Esophagus (tissue), 2 donors: Measurements from ENCODE around the gene RPSA. TPM values are rescaled to one million over a fixed set of nuclear protein-coding genes. Genes with fewer than 3 reads are reported as not detected.
A peak's percentile ranks its signal among the peaks of the same experiment; 100 is the strongest.

Experiments
- H3K27ac ChIP-seq, 2 donors: one replicate each; pipeline ENCODE4 v1.5.1; 2013; ENCODE audit warnings: low read depth in 2 of 2, mild to moderate bottlenecking in 2 of 2, inconsistent platforms in 1 of 2, low read length in 1 of 2, moderate library complexity in 1 of 2
- H3K27me3 ChIP-seq, 2 donors: one replicate each; pipeline ENCODE4 v1.6.1; 2013; ENCODE audit warnings: low read length in 2 of 2, control low read depth in 1 of 2, mild to moderate bottlenecking in 1 of 2; ENCODE audit not compliant: insufficient read depth in 2 of 2, control insufficient read depth in 1 of 2
- H3K36me3 ChIP-seq, 2 donors: one replicate each; pipeline ENCODE4 v1.6.1; 2013; ENCODE audit warnings: low read length in 1 of 2; ENCODE audit not compliant: control insufficient read depth in 2 of 2, insufficient read depth in 2 of 2
- H3K4me1 ChIP-seq, 2 donors: one replicate each; pipeline ENCODE4 v1.6.1; 2013; ENCODE audit warnings: low read length in 1 of 2; ENCODE audit not compliant: control insufficient read depth in 2 of 2, insufficient read depth in 2 of 2
- H3K4me3 ChIP-seq, 2 donors: one replicate each; pipeline ENCODE4 v1.5.1; 2013; ENCODE audit warnings: low read length in 2 of 2, mild to moderate bottlenecking in 2 of 2, low read depth in 1 of 2, moderate library complexity in 1 of 2
- H3K9me3 ChIP-seq, 2 donors: one replicate each; pipeline ENCODE4 v1.6.1; 2013; ENCODE audit warnings: mild to moderate bottlenecking in 2 of 2, low read depth in 1 of 2, low read length in 1 of 2, moderate library complexity in 1 of 2; ENCODE audit not compliant: control insufficient read depth in 2 of 2, insufficient read depth in 1 of 2
- WGBS, 2 donors: extraction: QIAGEN DNeasy Blood & Tissue Kit; methylation state at CpG; one replicate each; pipeline ENCODE4 v1.1.7; 2013; 5-methylcytosine and 5-hydroxymethylcytosine counted together
- polyA plus RNA-seq, 2 donors: library from polyadenylated mRNA; stranded (reverse); fragments of 200-250 nt; gene quantifications; one replicate each; pipeline ENCODE4 v1.2.3, GENCODE V29; 2013
- donor health status: healthy with polysubstance abuse.
- donor health status: Bipolar disorder and iron deficiency.

RPSA gene
- polyA plus RNA-seq, 2 donors = 872 to 1,509 TPM

- Histone ChIP-seq H3K36me3 (peaks cover 4 to 13% of the 10 kb centered on the region in 2 donors), H3K27me3 (no peaks in the 10 kb centered on the region), H3K27ac (no peak overlapping the region), H3K4me3 (no peak overlapping the region), H3K4me1 (peaks cover 0 to 4% of the 10 kb centered on the region in 2 donors), H3K9me3 (no peaks in the 10 kb centered on the region)
- 89 to 94% methylated on average over 1 of the region's 1 CpG for WGBS, 2 donors
These were observed 19.0 kb upstream of the RPSA start for GRCh38 chr3:39387411-39387975.

- Histone ChIP-seq H3K9me3 (no peaks in the 10 kb centered on the region), H3K4me3 (no peak overlapping the region), H3K4me1 (peaks cover 0 to 4% of the 10 kb centered on the region in 2 donors), H3K27me3 (no peaks in the 10 kb centered on the region), H3K36me3 (peaks cover 4 to 14% of the 10 kb centered on the region in 2 donors), H3K27ac (no peak overlapping the region)
- 63 to 88% methylated on average over 2 of the region's 2 CpGs for WGBS, 2 donors
These were observed 18.4 kb upstream of the RPSA start for GRCh38 chr3:39388153-39388552.

- Histone ChIP-seq H3K9me3 (no peaks in the 10 kb centered on the region), H3K4me3 (no peak overlapping the region), H3K27me3 (no peaks in the 10 kb centered on the region), H3K27ac (no peak overlapping the region), H3K36me3 (peaks cover 4 to 14% of the 10 kb centered on the region in 2 donors), H3K4me1 (peaks cover 0 to 4% of the 10 kb centered on the region in 2 donors)
- 84 to 87% methylated on average over 2 of the region's 2 CpGs for WGBS, 2 donors
These were observed 17.7 kb upstream of the RPSA start for GRCh38 chr3:39388741-39389248.

- Histone ChIP-seq H3K27ac (no peak overlapping the region), H3K4me1 (peaks cover 0 to 4% of the 10 kb centered on the region in 2 donors), H3K27me3 (no peaks in the 10 kb centered on the region), H3K36me3 (peaks cover 6 to 14% of the 10 kb centered on the region in 2 donors), H3K9me3 (no peaks in the 10 kb centered on the region), H3K4me3 (no peak overlapping the region)
- WGBS, 2 donors = 80 to 82% methylated on average over 4 of the region's 4 CpGs
These were observed 16.3 kb upstream of the RPSA start for GRCh38 chr3:39390181-39390580.

- no peaks in the 10 kb centered on the region for H3K4me1 ChIP-seq
- no peak overlapping the region for H3K4me3 ChIP-seq
- H3K9me3 ChIP-seq = no peaks in the 10 kb centered on the region
- 90 to 94% methylated on average over 3 of the region's 3 CpGs for WGBS, 2 donors
- no peaks in the 10 kb centered on the region for H3K27me3 ChIP-seq
- peaks cover 5 to 8% of the 10 kb centered on the region in 2 donors for H3K36me3 ChIP-seq
- no peak overlapping the region for H3K27ac ChIP-seq
These were observed 9.8 kb upstream of the RPSA start for GRCh38 chr3:39396690-39397089.

GRCh38 chr3:39398700-39399099, 7.8 kb upstream of the RPSA start:
- Histone ChIP-seq H3K9me3 (no peaks in the 10 kb centered on the region), H3K4me3 (no peak overlapping the region), H3K27me3 (no peaks in the 10 kb centered on the region), H3K4me1 (no peaks in the 10 kb centered on the region), H3K27ac (no peak overlapping the region), H3K36me3 (peaks cover 0 to 8% of the 10 kb centered on the region in 2 donors)
- WGBS, 2 donors = 82 to 95% methylated on average over 4 of the region's 4 CpGs

GRCh38 chr3:39401983-39402382, 4.5 kb upstream of the RPSA start:
- Histone ChIP-seq H3K27me3 (no peaks in the 10 kb centered on the region), H3K4me1 (no peaks in the 10 kb centered on the region), H3K36me3 (peaks cover 0 to 4% of the 10 kb centered on the region in 2 donors), H3K9me3 (no peaks in the 10 kb centered on the region), H3K27ac (no peak overlapping the region), H3K4me3 (no peak overlapping the region)
- 52 to 54% methylated on average over 2 of the region's 2 CpGs for WGBS, 2 donors

- 89 to 93% methylated on average over 15 of the region's 15 CpGs for WGBS, 2 donors
These were observed 1.4 kb upstream of the RPSA start for GRCh38 chr3:39404943-39405686.

GRCh38 chr3:39405687-39406367, 693 bp upstream of the RPSA start:
- 68 to 76% methylated on average over 13 of the region's 13 CpGs for WGBS, 2 donors
- Histone ChIP-seq H3K9me3 (no peaks in the 10 kb centered on the region), H3K4me3 (peak overlapping the region; percentile 78 to 97), H3K27ac (peak overlapping the region; percentile 95 to 97), H3K27me3 (no peaks in the 10 kb centered on the region), H3K36me3 (peaks cover 6 to 8% of the 10 kb centered on the region in 2 donors), H3K4me1 (no peaks in the 10 kb centered on the region)

More at GRCh38 chr3:39404943-39405686, 1.4 kb upstream of the RPSA start:
- Histone ChIP-seq H3K4me1 (no peaks in the 10 kb centered on the region), H3K27me3 (no peaks in the 10 kb centered on the region), H3K9me3 (no peaks in the 10 kb centered on the region), H3K36me3 (peaks cover 6% of the 10 kb centered on the region in 2 donors), H3K4me3 (no peak overlapping the region), H3K27ac (no peak overlapping the region)
